ENCODE results near the gene PDE4DIP.
"Not testable (repeated sequence)": the region's sequence is repeated elsewhere in the genome, so short reads cannot be mapped to it uniquely, and the experiment has no call there.

PDE4DIP gene

GRCh38 chr1:148975866-148976537 lies 131.8 kb downstream of the PDE4DIP start:
- not testable (repeated sequence) for DNase-seq (ENCODE audit: low read depth in 2 of 2)

- not testable (repeated sequence) for DNase-seq (ENCODE audit: low read depth in 2 of 2)
Measured at GRCh38 chr1:148977785-148978184, 133.6 kb downstream of the PDE4DIP start.

DNA sequence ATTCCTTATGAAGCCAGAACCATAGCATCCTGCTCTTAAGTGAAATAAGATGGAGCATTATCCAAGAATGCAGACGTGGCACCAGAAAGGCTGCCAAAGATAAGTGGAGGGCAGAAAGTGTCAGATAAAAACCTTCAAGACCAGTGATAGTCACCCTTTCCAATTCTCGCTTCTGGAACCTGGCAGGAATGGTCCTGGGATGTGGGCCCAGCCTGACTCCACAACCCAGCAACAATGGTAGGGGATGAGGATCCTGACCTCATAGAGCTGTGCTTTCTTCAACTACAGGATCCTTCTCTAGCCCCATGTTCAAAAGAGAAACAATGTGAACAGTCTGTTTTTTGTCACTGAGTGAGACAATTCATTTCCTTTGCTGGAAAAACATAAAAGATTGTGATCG lies 145.2 kb downstream of the PDE4DIP start:
- DNase-seq (ENCODE audit: low read depth in 2 of 2), result not testable (repeated sequence)

- DNase-seq (ENCODE audit: low read depth in 2 of 2), result not testable (repeated sequence)
Measured at GRCh38 chr1:148990233-148990788, 146.1 kb downstream of the PDE4DIP start.

DNA sequence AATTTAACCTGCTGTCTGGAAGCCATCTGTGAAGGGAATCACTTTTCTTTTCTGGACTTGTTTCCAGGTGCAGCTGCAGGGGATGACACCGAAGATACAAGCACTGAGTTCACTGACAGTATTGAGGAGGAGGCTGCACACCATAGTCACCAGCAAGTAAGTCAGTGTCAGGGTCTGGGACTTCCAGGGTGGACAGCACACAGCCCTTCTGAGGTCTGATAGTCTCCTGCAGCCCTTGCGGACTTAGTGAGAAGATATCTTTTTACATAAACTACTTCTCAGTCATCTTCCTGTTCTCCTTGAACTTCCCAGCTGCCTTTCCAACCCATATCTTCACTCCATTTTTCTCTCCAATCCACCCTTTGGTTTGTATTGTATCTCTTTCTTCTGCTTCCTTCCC lies 147.6 kb downstream of the PDE4DIP start:
- DNase-seq (ENCODE audit: low read depth in 2 of 2), result not testable (repeated sequence)

GRCh38 chr1:148992364-148992763 lies 148.1 kb downstream of the PDE4DIP start:
- not testable (repeated sequence) for DNase-seq (ENCODE audit: low read depth in 2 of 2)

DNA sequence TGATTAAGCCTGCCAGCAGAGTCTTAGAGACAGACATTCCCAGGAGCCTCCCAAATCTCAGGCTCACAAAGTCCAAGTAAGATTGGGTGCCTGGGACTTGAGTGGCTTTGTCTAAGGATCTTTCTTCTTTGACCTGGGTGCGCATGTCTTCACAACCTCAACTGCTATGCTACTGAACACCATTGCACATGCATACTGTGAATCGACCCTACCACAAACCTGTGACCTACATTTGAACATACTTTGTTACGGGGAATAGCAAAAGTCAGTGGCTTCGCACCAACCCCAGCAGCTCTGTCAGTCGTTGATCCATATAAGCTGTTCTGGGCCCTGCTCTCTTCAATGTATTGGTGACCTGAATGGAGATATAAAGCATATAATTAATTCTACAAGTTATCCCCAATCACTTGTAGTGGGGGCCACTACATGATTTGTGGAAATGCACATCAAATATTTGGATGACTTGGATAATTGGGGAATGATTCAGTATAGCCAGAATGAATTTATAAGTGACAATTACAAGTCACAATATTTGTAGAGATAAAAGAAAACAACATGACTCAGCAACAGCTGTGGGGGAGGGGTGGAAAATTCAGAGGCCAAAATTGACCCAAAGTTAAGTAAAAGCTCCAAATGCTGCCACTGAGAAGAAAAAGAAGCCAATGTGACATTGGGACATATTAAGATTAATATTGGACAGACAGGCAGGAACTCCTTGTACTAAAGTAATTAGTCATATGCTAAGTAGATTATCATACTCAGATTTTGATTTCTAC lies 152.4 kb downstream of the PDE4DIP start:
- DNase-seq (ENCODE audit: low read depth in 2 of 2), result not testable (repeated sequence)

GRCh38 chr1:148997405-148997804 lies 153.2 kb downstream of the PDE4DIP start:
- DNase-seq (ENCODE audit: low read depth in 2 of 2), result not testable (repeated sequence)

GRCh38 chr1:149002664-149003063 lies 158.4 kb downstream of the PDE4DIP start:
- not testable (repeated sequence) for DNase-seq (ENCODE audit: low read depth in 2 of 2)

- not testable (repeated sequence) for DNase-seq (ENCODE audit: low read depth in 2 of 2)
Measured at GRCh38 chr1:149008326-149008725, 164.1 kb downstream of the PDE4DIP start.

DNA sequence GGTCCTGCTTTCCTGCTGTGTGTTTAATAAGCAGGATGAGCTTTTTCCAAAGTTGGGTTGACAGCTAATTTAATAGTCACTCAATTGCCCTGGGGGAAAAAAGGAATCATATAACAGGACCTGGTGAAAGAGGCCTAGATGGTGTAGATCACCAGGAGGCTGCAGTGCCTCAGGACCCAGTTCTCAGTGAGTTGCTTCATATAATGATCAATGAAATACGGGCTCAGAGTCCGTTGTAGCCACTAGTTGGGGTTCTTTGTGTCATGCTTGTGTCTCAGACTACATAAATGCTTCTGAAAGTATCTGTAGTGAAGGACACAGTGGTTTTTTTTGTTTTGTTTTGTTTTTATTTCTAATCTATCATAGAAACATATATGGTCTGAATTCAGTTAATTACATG lies 164.5 kb downstream of the PDE4DIP start:
- not testable (repeated sequence) for DNase-seq (ENCODE audit: low read depth in 2 of 2)

GRCh38 chr1:149009761-149010160 lies 165.5 kb downstream of the PDE4DIP start:
- DNase-seq (ENCODE audit: low read depth in 2 of 2), result not testable (repeated sequence)

- DNase-seq (ENCODE audit: low read depth in 2 of 2), result not testable (repeated sequence)
Measured at GRCh38 chr1:149012599-149012998, 168.4 kb downstream of the PDE4DIP start.

DNA sequence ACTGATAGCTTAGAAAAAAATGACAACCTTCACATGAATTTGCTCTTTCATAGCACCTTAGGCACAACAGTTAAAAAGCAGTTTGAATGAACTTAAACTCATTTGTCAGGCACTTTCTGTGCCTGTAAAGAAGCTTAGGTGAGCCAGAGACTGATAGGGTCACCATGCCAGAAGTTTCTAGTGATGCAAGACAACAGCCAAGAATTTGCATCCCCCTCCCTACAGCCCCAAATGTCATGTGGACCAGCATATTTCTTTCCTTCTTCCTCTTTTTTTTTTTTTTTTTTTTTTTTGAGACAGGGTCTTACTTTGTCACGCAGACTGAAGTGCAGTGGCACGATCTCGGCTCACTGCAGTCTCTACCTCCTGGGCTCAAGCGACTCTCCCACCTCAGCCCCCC lies 169.3 kb downstream of the PDE4DIP start:
- DNase-seq (ENCODE audit: low read depth in 2 of 2), result not testable (repeated sequence)

DNA sequence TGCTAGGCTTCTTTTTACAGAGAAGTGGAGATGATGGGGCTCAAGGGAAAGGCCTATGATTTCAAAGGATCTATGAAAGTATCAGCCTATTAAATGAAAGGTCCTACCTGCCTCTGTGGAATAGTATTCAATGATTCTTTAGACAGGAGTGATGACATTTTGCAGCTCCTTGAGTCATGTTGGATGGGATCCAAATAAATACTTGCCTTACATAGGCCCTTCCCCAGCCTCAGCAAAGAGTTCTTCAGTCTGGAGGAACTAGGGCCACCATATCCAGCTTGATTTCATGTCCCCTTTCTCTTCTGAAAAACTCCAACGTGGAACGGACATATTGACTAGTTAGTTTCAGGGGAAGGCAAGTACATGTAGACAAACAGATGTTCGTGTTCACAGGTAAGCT lies 171.3 kb downstream of the PDE4DIP start:
- DNase-seq (ENCODE audit: low read depth in 2 of 2), result not testable (repeated sequence)

DNA sequence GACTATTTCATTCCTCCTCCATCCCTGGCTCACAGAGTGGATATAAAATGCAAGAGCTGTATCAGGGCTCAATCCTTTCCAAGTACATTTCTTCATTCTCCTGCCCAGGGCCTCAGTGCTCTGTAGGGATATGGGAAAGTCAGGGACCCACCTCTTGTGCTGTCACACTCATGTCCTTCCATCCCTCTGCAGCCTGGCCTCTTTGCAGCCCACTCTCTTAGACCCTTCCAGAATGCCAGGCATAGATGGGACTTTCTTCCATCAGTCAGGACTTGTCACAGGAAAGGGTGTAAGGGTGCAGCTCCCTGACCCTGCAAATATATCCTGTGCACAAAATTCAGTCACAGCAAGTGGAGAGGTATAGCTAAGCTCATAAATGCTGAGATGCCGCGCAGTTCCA lies 172.4 kb downstream of the PDE4DIP start:
- DNase-seq (ENCODE audit: low read depth in 2 of 2), result not testable (repeated sequence)

GRCh38 chr1:149018577-149018976 lies 174.3 kb downstream of the PDE4DIP start:
- DNase-seq (ENCODE audit: low read depth in 2 of 2), result not testable (repeated sequence)

GRCh38 chr1:149024327-149024726 lies 180.1 kb downstream of the PDE4DIP start:
- DNase-seq (ENCODE audit: low read depth in 2 of 2), result not testable (repeated sequence)

DNA sequence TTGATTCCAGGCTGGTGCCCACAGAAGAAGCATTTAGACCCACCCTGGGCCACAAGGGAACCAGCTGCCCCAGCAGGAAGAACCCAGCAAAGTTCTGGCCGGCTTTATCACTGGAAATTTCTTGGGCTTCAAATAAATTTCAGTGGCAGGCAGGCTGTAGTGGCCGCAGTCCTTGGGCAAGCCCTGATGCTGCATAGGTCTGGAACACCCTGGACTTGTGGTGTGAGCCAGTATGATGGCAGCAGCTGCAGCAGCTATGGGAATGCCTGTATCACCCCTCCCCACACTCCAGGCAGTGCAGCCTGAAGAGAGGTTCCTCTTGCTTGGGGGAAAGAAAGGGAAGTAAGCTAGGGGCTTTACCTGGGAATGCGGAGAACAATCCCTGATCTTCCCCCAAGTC lies 189.7 kb downstream of the PDE4DIP start:
- not testable (repeated sequence) for DNase-seq (ENCODE audit: low read depth in 2 of 2)

DNA sequence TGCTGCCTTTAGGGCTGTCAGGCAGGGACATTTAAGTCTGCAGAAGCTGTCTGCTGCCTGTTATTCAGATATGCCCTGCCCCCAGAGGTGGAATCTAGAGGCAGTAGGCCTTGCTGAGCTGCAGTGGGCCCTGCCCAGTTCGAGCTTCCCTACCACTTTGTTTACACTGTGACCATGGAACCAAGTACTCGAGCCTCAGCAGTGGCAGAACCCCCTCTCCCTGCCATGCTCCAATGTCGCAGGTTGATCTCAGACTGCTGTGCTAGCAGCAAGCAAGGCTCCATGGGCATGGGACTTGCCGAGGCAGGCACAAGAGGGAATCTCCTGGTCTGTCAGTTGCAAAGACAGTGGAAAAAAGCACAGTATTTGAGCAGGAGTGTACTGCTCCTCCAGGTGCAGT lies 198.8 kb downstream of the PDE4DIP start:
- not testable (repeated sequence) for DNase-seq (ENCODE audit: low read depth in 2 of 2)

GRCh38 chr1:149064611-149065010 lies 220.4 kb downstream of the PDE4DIP start:
- not testable (repeated sequence) for DNase-seq (ENCODE audit: low read depth in 2 of 2)

GRCh38 chr1:149075505-149076127 lies 231.4 kb downstream of the PDE4DIP start:
- DNase-seq (ENCODE audit: low read depth in 2 of 2), result not testable (repeated sequence)
